H1 (cell line): Measurements from ENCODE around the gene RNF13. TPM values are rescaled to one million over a fixed set of nuclear protein-coding genes. Genes with fewer than 3 reads are reported as not detected.

Experiments used
- CTCF ChIA-PET: fragments of 300-600 bp; sonication (Branson Sonifier 250); formaldehyde crosslinking; loops from one replicate; lab custom pipeline; 2021; ENCODE audit not compliant: partially characterized antibody; lab: Charles Lee
- POLR2A ChIA-PET: fragments of 300-600 bp; sonication (Branson Sonifier 250); formaldehyde crosslinking; loops from one replicate; lab custom pipeline; 2021; ENCODE audit warnings: inconsistent platforms; ENCODE audit not compliant: partially characterized antibody; lab: Charles Lee
- DNase-seq, 2 experiments: peaks; one replicate each; pipeline versions ENCODE4 v3.0.0 to v3.0.0-alpha.2; 2010 to 2022; ENCODE audit warnings: low spot score in 2 of 2, low read depth in 1 of 2, mixed read lengths in 1 of 2
- FAIRE-seq: peaks from 2 replicates; lab custom pipeline; 2011; peaks lifted over from hg19 to GRCh38; lab: Jason Lieb, UNC
- H2AFZ ChIP-seq: 2 replicates; pipeline ENCODE4 v1.8.1; 2012; ENCODE audit warnings: low read length, inconsistent platforms
- H2AK5ac ChIP-seq: 2 replicates; pipeline ENCODE4 v1.6.1; 2013; ENCODE audit warnings: low read depth, low read length
- H2BK120ac ChIP-seq: replicated peaks from 2 replicates; pipeline ENCODE3; 2013; ENCODE audit warnings: low read depth, low read length, inconsistent platforms
- H2BK12ac ChIP-seq: 2 replicates; pipeline ENCODE4 v1.6.1; 2013; ENCODE audit warnings: low read depth, low read length
- H2BK15ac ChIP-seq: 2 replicates; pipeline ENCODE4 v1.6.1; 2013; ENCODE audit warnings: low read length
- H2BK20ac ChIP-seq: 2 replicates; pipeline ENCODE4 v1.6.1; 2013; ENCODE audit warnings: low read length
- H2BK5ac ChIP-seq: 2 replicates; pipeline ENCODE4 v1.6.1; 2013; ENCODE audit warnings: low read depth, low read length
- H3K14ac ChIP-seq: 2 replicates; pipeline ENCODE4 v1.6.1; 2013; ENCODE audit warnings: inconsistent platforms; ENCODE audit not compliant: insufficient read length
- H3K18ac ChIP-seq: 2 replicates; pipeline ENCODE4 v1.6.1; 2013; ENCODE audit warnings: low read length; ENCODE audit errors: extremely low read depth
- H3K23ac ChIP-seq: 2 replicates; pipeline ENCODE4 v1.6.1; 2013; ENCODE audit warnings: inconsistent platforms; ENCODE audit not compliant: insufficient read length
- H3K23me2 ChIP-seq: 2 replicates; pipeline ENCODE4 v1.6.1; 2013; ENCODE audit warnings: low read depth, low read length
- H3K27ac ChIP-seq: 2 replicates; pipeline ENCODE4 v1.6.1; 2011; ENCODE audit warnings: low read depth, low read length, inconsistent platforms
- H3K27me3 ChIP-seq, 4 experiments: replicated peaks in 1 of 4; 1 replicate in 1 of 4; 2 replicates in 3 of 4; pipeline versions ENCODE4 v1.6.1 to v1.8.1; 2011 to 2013; ENCODE audit warnings: low read length in 3 of 4, mild to moderate bottlenecking in 3 of 4, inconsistent platforms in 2 of 4, mixed read lengths in 2 of 4, moderate library complexity in 1 of 4; ENCODE audit not compliant: control insufficient read depth in 3 of 4, insufficient read depth in 3 of 4; ENCODE audit errors: extremely low read depth in 1 of 4
- H3K36me3 ChIP-seq, 4 experiments: 2 replicates each; pipeline versions ENCODE4 v1.6.1 to v1.8.1; 2011 to 2013; ENCODE audit warnings: mild to moderate bottlenecking in 4 of 4, low read length in 3 of 4, moderate library complexity in 2 of 4, control low read depth in 1 of 4, inconsistent platforms in 1 of 4; ENCODE audit not compliant: insufficient read depth in 4 of 4, control insufficient read depth in 2 of 4
- H3K4ac ChIP-seq: replicated peaks from 2 replicates; pipeline ENCODE3; 2013; ENCODE audit warnings: low read length, low read depth, mixed read lengths, inconsistent platforms; ENCODE audit not compliant: insufficient read length
- H3K4me1 ChIP-seq, 4 experiments: replicated peaks in 1 of 4; 1 replicate in 1 of 4; 2 replicates in 3 of 4; pipeline versions ENCODE4 v1.6.1 to v1.8.1; 2011 to 2013; ENCODE audit warnings: low read length in 3 of 4, inconsistent platforms in 2 of 4, mixed read lengths in 1 of 4; ENCODE audit not compliant: insufficient read depth in 4 of 4, control insufficient read depth in 3 of 4
- H3K4me2 ChIP-seq, 2 experiments: 2 replicates each; pipeline versions ENCODE4 v1.6.1 to v1.8.1; 2011 to 2013; ENCODE audit warnings: low read depth in 2 of 2, low read length in 2 of 2, control low read depth in 1 of 2, inconsistent platforms in 1 of 2, mild to moderate bottlenecking in 1 of 2; ENCODE audit not compliant: insufficient read depth in 1 of 2
- H3K4me3 ChIP-seq, 4 experiments: fragments of 200-600, 300-600 bp in 1 of 4; sonication (generic), shearing (Covaris generic), sonication (Bioruptor Twin) in 1 of 4; 2 replicates each; pipeline versions ENCODE4 v1.5.1 to v1.8.1; 2011 to 2016; ENCODE audit warnings: low read length in 4 of 4, low read depth in 3 of 4, control low read depth in 2 of 4, inconsistent platforms in 2 of 4, mild to moderate bottlenecking in 2 of 4, mixed read lengths in 1 of 4, moderate library complexity in 1 of 4; ENCODE audit not compliant: insufficient read depth in 2 of 4; ENCODE audit errors: extremely low read depth in 1 of 4
- H3K56ac ChIP-seq: replicated peaks from 2 replicates; pipeline ENCODE3; 2013; ENCODE audit warnings: low read depth, mild to moderate bottlenecking, mixed read lengths, low read length, inconsistent platforms; ENCODE audit not compliant: insufficient read length
- H3K79me1 ChIP-seq: 2 replicates; pipeline ENCODE4 v1.6.1; 2013; ENCODE audit warnings: low read depth, low read length, control low read depth
- H3K79me2 ChIP-seq, 2 experiments: 2 replicates each; pipeline versions ENCODE4 v1.6.1 to v1.8.1; 2012 to 2013; ENCODE audit warnings: low read length in 2 of 2, mild to moderate bottlenecking in 2 of 2, inconsistent platforms in 1 of 2; ENCODE audit not compliant: insufficient read depth in 2 of 2, control insufficient read depth in 1 of 2
- H3K9ac ChIP-seq, 4 experiments: replicated peaks in 1 of 4; 1 replicate in 1 of 4; 2 replicates in 3 of 4; pipeline versions ENCODE4 v1.6.1 to v1.8.1; 2011 to 2013; ENCODE audit warnings: low read depth in 3 of 4, low read length in 3 of 4, control low read depth in 2 of 4, mild to moderate bottlenecking in 2 of 4, moderate library complexity in 2 of 4, inconsistent platforms in 1 of 4; ENCODE audit errors: extremely low read depth in 1 of 4
- H3K9me3 ChIP-seq, 2 experiments: 2 replicates each; pipeline versions ENCODE4 v1.6.1 to v1.8.1; 2012 to 2013; ENCODE audit warnings: mild to moderate bottlenecking in 2 of 2, moderate library complexity in 2 of 2, control low read depth in 1 of 2, inconsistent platforms in 1 of 2, low read depth in 1 of 2, low read length in 1 of 2, mixed read lengths in 1 of 2; ENCODE audit not compliant: insufficient read depth in 2 of 2
- H4K20me1 ChIP-seq, 2 experiments: replicated peaks in 1 of 2; 2 replicates each; pipeline versions ENCODE3 to v1.8.1; 2011 to 2013; ENCODE audit warnings: inconsistent platforms in 2 of 2, low read length in 2 of 2, mild to moderate bottlenecking in 1 of 2; ENCODE audit not compliant: insufficient read depth in 2 of 2, control insufficient read depth in 1 of 2
- H4K5ac ChIP-seq: 2 replicates; pipeline ENCODE4 v1.6.1; 2013; ENCODE audit warnings: low read length, low read depth, mixed read lengths, inconsistent platforms; ENCODE audit not compliant: insufficient read length
- H4K8ac ChIP-seq: 2 replicates; pipeline ENCODE4 v1.8.0; 2013; ENCODE audit warnings: mild to moderate bottlenecking, moderate library complexity, low read length, inconsistent platforms; ENCODE audit not compliant: insufficient read depth; ENCODE audit errors: extremely low read depth
- H4K91ac ChIP-seq: replicated peaks from 2 replicates; pipeline ENCODE3; 2013; ENCODE audit warnings: low read length, mixed read lengths, inconsistent platforms; ENCODE audit not compliant: insufficient read length
- CHD2 ChIP-seq: IDR thresholded peaks from 2 replicates; pipeline ENCODE4 v1.6.1; 2012; ENCODE audit warnings: low read length, improper control_type of control experiment
- CTCF ChIP-seq, 3 experiments: IDR thresholded peaks; 1 replicate in 2 of 3; 2 replicates in 1 of 3; pipeline versions ENCODE4 v1.5.1 to v1.6.1; 2011; ENCODE audit warnings: low read length in 3 of 3, mild to moderate bottlenecking in 3 of 3, inconsistent platforms in 2 of 3, low read depth in 1 of 3, moderate library complexity in 1 of 3; ENCODE audit not compliant: insufficient read depth in 1 of 3; ENCODE audit errors: control extremely low read depth in 1 of 3
- EGR1 ChIP-seq: IDR thresholded peaks from 2 replicates; pipeline ENCODE4 v1.6.1; 2011; ENCODE audit warnings: low read depth, low read length, borderline replicate concordance
- EP300 ChIP-seq, 2 experiments: IDR thresholded peaks; 1 replicate in 1 of 2; 2 replicates in 1 of 2; pipeline ENCODE4 v1.6.1; 2011 to 2012; ENCODE audit warnings: low read depth in 2 of 2, low read length in 2 of 2, mild to moderate bottlenecking in 2 of 2, borderline replicate concordance in 1 of 2, inconsistent platforms in 1 of 2, moderate library complexity in 1 of 2
- JUND ChIP-seq: IDR thresholded peaks from 2 replicates; pipeline ENCODE4 v1.6.1; 2011; ENCODE audit warnings: mild to moderate bottlenecking, improper control_type of control experiment, low read length
- MAFK ChIP-seq: IDR thresholded peaks from 2 replicates; pipeline ENCODE4 v1.6.1; 2012; ENCODE audit warnings: low read depth, mild to moderate bottlenecking, improper control_type of control experiment, low read length
- NRF1 ChIP-seq: IDR thresholded peaks from 2 replicates; pipeline ENCODE4 v1.6.1; 2011; ENCODE audit warnings: mild to moderate bottlenecking, low read depth, low read length, improper control_type of control experiment
- POU5F1 ChIP-seq: IDR thresholded peaks from 2 replicates; pipeline ENCODE4 v1.6.1; 2011; ENCODE audit warnings: low read depth, mild to moderate bottlenecking, low read length, moderate library complexity
- TAF7 ChIP-seq: optimal IDR thresholded peaks from 2 replicates; pipeline ENCODE3; 2011; ENCODE audit warnings: low read depth, mild to moderate bottlenecking, inconsistent platforms, low read length, moderate library complexity, borderline replicate concordance
- ZNF274 ChIP-seq: IDR thresholded peaks from 2 replicates; pipeline ENCODE4 v1.7.0; 2012; ENCODE audit warnings: low read length, borderline replicate concordance; ENCODE audit errors: extremely low read depth
- WGBS, 2 experiments: shearing (Covaris generic) in 1 of 2; methylation state at CpG; one replicate each; pipeline versions ENCODE4 v1.1.6 to v1.1.7; 2013 to 2015; ENCODE audit warnings: low lambda C conversion rate in 2 of 2, mixed read lengths in 2 of 2, inconsistent platforms in 1 of 2, low coverage in 1 of 2, missing lambda C conversion rate in 1 of 2; ENCODE audit not compliant: insufficient replicate concordance in 2 of 2, insufficient coverage in 1 of 2, insufficient read length in 1 of 2; ENCODE audit errors: extremely low coverage in 1 of 2, missing lambda C conversion rate in 1 of 2; 5-methylcytosine and 5-hydroxymethylcytosine counted together
- polyA plus RNA-seq, 7 experiments: library from polyadenylated mRNA; depleted of rRNA in 3 of 7; stranded (reverse) in 5 of 7; unstranded in 2 of 7; fragments of >200 nt in 5 of 7; fragments of 200-250 nt in 2 of 7; gene quantifications; 1 replicate in 5 of 7; 2 replicates in 1 of 7; 4 replicates in 1 of 7; pipeline versions ENCODE4 v1.2.1 to v1.2.3, GENCODE V29; 2011 to 2013; ENCODE audit warnings: missing spikeins in 2 of 7, mixed read lengths in 2 of 7
- total RNA-seq: library from RNA; stranded (reverse); fragmentation: NEBNext Ultra II Directional; extraction: Animal tissue kit (Norgen Biotek cat#: 25700); gene quantifications from 2 replicates; pipeline ENCODE4 v1.2.1, GENCODE V29; 2021

RNF13 gene
- total and polyA plus RNA-seq, 2 of the 8 experiments (the other 6 are each of a cell fraction or from before 2014, with no cell fraction given) = 19.4 to 35.4 TPM

- no peak overlapping the region for H3K27ac ChIP-seq
- H3K23me2 ChIP-seq = no peaks in the 10 kb centered on the region
- H3K9ac ChIP-seq = no peak overlapping the region
- no peak overlapping the region for H2BK120ac ChIP-seq
- no peaks in the 10 kb centered on the region for H3K27me3 ChIP-seq
- H4K5ac ChIP-seq = no peak overlapping the region
- H2AFZ ChIP-seq = no peak overlapping the region
- H3K4me1 ChIP-seq = peaks cover 0 to 3% (median 0%) of the 10 kb centered on the region in 4 experiments; a peak in 2 of 7 replicates
- no peak overlapping the region for H3K23ac ChIP-seq
- no peak overlapping the region for H3K4ac ChIP-seq
- no peak overlapping the region for H2BK12ac ChIP-seq
- no peak overlapping the region for H4K8ac ChIP-seq
- H2BK20ac ChIP-seq = no peak overlapping the region
- peaks cover 0 to 87% of the 10 kb centered on the region in 2 experiments for H3K79me2 ChIP-seq
- H2BK15ac ChIP-seq = no peak overlapping the region
- H3K18ac ChIP-seq = no peak overlapping the region
- ChIA-PET POLR2A (interaction anchor here (1.1 kb wide), 1 partner anchor 17 kb away, joined by 3 read pairs; no protein-coding TSS in a partner anchor), CTCF (interaction anchor here (0.8 to 1.0 kb wide), 3 partner anchors 11 to 312 kb away, joined by 3 to 5 read pairs (median 3); no protein-coding TSS in a partner anchor)
- no peak overlapping the region for H2AK5ac ChIP-seq
- no peaks in the 10 kb centered on the region for H4K20me1 ChIP-seq
- DNase-seq (no peak), FAIRE-seq (no peak)
- H3K14ac ChIP-seq = no peak overlapping the region
- no peak overlapping the region for H2BK5ac ChIP-seq
- H3K79me1 ChIP-seq = no peaks in the 10 kb centered on the region; the same call in 1 of the 2 replicates
- H4K91ac ChIP-seq = no peak overlapping the region
- peaks cover 26 to 40% of the 10 kb centered on the region in 2 experiments for H3K9me3 ChIP-seq
- no peak overlapping the region for H3K4me3 ChIP-seq
- no peak overlapping the region for H3K56ac ChIP-seq
- H3K4me2 ChIP-seq = no peak overlapping the region
- 75% methylated on average over 2 of the region's 2 CpGs; no CpG with 5 or more reads in 1 of the 2 experiments for WGBS, 2 experiments
- H3K36me3 ChIP-seq = peaks cover 0 to 11% (median 2%) of the 10 kb centered on the region in 4 experiments; a peak in 3 of 8 replicates
- TF ChIP-seq NRF1 (no peak), ZNF274 (no peak), MAFK (no peak), EGR1 (no peak), TAF7 (no peak), EP300 (IDR thresholded peaks at IDR 0.05; ENCODE audit: borderline replicate concordance in 1 of 2, low read depth in 2 of 2, low read length in 2 of 2) (no peak), JUND (no peak), CHD2 (no peak), POU5F1 (no peak), CTCF (IDR thresholded peaks at IDR 0.05; ENCODE audit: control extremely low read depth in 1 of 3, insufficient read depth in 1 of 3, low read depth in 1 of 3, low read length in 3 of 3) (no peak)
Measured at GRCh38 chr3:149830902-149831301, 17.9 kb downstream of the RNF13 start.
